Cerebellar nuclear complex (tissue), 1 donor: Measurements from ENCODE around the gene C4orf50.

Experiments
- DNase-seq, 2 experiments: peaks; one replicate each; lab custom pipeline; 2025; lab: John Stamatoyannopoulos, UW

C4orf50 gene

GRCh38 chr4:5943561-5943960, 74.7 kb downstream of the C4orf50 start:
- no peak for DNase-seq

- no peak for DNase-seq
These were observed 75.3 kb downstream of the C4orf50 start for GRCh38 chr4:5942947-5943346.

GRCh38 chr4:5941601-5942000, 76.6 kb downstream of the C4orf50 start:
- DNase-seq, result no peak

GRCh38 chr4:5940470-5941203, 77.6 kb downstream of the C4orf50 start:
- DNase-seq, result no peak

GRCh38 chr4:5933996-5934831, 84.0 kb downstream of the C4orf50 start:
- no peak for DNase-seq

- no peak for DNase-seq
These were observed 85.1 kb downstream of the C4orf50 start for GRCh38 chr4:5933116-5933515.

- DNase-seq, result no peak
These were observed 86.1 kb downstream of the C4orf50 start for GRCh38 chr4:5932035-5932568.

GRCh38 chr4:5931526-5931925, 86.7 kb downstream of the C4orf50 start:
- no peak for DNase-seq

GRCh38 chr4:5930876-5931275, 87.4 kb downstream of the C4orf50 start:
- DNase-seq, result no peak

GRCh38 chr4:5930456-5930855, 87.8 kb downstream of the C4orf50 start:
- no peak for DNase-seq

- DNase-seq, result no peak
These were observed 89.3 kb downstream of the C4orf50 start for GRCh38 chr4:5928844-5929420.

GRCh38 chr4:5928274-5928673, 90.0 kb downstream of the C4orf50 start:
- DNase-seq, result no peak

- no peak for DNase-seq
These were observed 90.5 kb downstream of the C4orf50 start for GRCh38 chr4:5927747-5928146.

- no peak for DNase-seq
These were observed 91.1 kb downstream of the C4orf50 start for GRCh38 chr4:5927116-5927515.

GRCh38 chr4:5926598-5926997, 91.6 kb downstream of the C4orf50 start:
- no peak for DNase-seq

GRCh38 chr4:5925419-5926200, 92.6 kb downstream of the C4orf50 start:
- no peak for DNase-seq

GRCh38 chr4:5924461-5925125, 93.6 kb downstream of the C4orf50 start:
- DNase-seq, result no peak

GRCh38 chr4:5923376-5923775, 94.9 kb downstream of the C4orf50 start:
- no peak for DNase-seq

GRCh38 chr4:5922556-5922955, 95.7 kb downstream of the C4orf50 start:
- DNase-seq, result no peak

- no peak for DNase-seq
These were observed 96.2 kb downstream of the C4orf50 start for GRCh38 chr4:5921981-5922380.
